Progenitor cell of endocrine pancreas (in vitro differentiated cells): ENCODE measurements around the gene RWDD3. TPM values are rescaled to one million over a fixed set of nuclear protein-coding genes. Genes with fewer than 3 reads are reported as not detected.

Source experiments
- DNase-seq: peaks from one replicate; pipeline ENCODE4 v3.0.0; 2021; ENCODE audit warnings: low spot score; ENCODE audit not compliant: unreplicated experiment
- H3K27ac Mint-ChIP-seq: 2 replicates; pipeline ENCODE4 v1.8.0; 2021; ENCODE audit warnings: mild to moderate bottlenecking, moderate library complexity, mixed read lengths
- H3K27me3 Mint-ChIP-seq: 2 replicates; pipeline ENCODE4 v1.8.0; 2021; ENCODE audit warnings: mixed read lengths
- H3K36me3 Mint-ChIP-seq: 2 replicates; pipeline ENCODE4 v1.8.0; 2022; ENCODE audit warnings: mixed read lengths; ENCODE audit not compliant: insufficient read depth
- H3K4me1 Mint-ChIP-seq: 2 replicates; pipeline ENCODE4 v1.8.0; 2021; ENCODE audit warnings: low read depth, mixed read lengths
- H3K4me3 Mint-ChIP-seq: 2 replicates; pipeline ENCODE4 v1.8.0; 2021; ENCODE audit warnings: low read depth, mild to moderate bottlenecking, moderate library complexity, mixed read lengths
- H3K9me3 Mint-ChIP-seq: 2 replicates; pipeline ENCODE4 v1.8.0; 2021; ENCODE audit warnings: low read depth, mixed read lengths
- CTCF ChIP-seq: fragments of 200-600 bp; sonication (generic); IDR thresholded peaks from one replicate; pipeline ENCODE4 v1.5.0; 2021; ENCODE audit warnings: antibody characterized with exemption, mild to moderate bottlenecking; ENCODE audit not compliant: unreplicated experiment
- total RNA-seq: library from RNA; stranded (reverse); gene quantifications from 2 replicates; pipeline ENCODE4 v1.2.1, GENCODE V29; 2021

The RWDD3 gene
- total RNA-seq, 1 donor from 2014 or later, result 32.2 TPM

DNA sequence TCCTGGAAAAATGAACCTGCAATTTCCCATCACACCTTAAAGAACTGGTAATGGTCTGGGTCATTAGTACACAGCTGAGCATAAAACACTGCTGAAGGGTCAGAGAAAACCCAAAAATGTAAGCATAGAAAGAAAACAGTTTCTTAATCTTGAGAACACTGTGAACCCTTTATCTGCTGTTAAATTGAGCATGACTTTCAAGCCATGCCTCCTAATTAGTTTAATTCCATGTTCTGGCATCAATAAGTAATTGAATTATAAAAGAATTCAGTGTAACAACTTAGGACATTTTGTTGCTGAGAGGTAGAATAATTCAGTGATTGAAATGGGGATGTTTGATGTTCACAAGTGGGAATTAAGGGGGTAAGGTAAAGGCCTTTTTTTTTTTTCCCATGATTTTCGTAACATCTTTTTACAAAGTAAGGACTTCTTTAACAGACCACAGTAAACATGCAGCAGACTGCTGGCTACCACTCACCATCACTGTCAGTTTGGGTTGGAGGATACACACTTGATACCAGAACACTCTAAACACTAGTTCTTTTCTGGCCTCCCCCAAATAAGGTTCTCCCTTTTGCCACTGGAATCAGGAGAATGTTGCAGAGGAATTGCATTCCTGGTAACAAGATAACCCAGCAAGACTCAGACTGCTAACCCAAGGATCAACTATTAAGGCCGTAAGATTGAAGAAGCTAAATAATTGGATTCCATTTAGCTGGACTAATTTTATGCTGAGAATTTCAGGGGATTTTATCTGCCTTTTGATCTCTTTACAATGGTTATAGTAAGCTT is 3.0 kb downstream of the RWDD3 start:
- Mint-ChIP-seq H3K27ac (no peak overlapping the region), H3K4me1 (peaks cover 19% of the 10 kb centered on the region), H3K4me3 (peak overlapping the region; percentile 45), H3K27me3 (no peaks in the 10 kb centered on the region), H3K36me3 (peaks cover 49% of the 10 kb centered on the region), H3K9me3 (peaks cover 19% of the 10 kb centered on the region)
- no peak for DNase-seq
- no peak for TF ChIP-seq CTCF

GRCh38 chr1:95237981-95238703 is 4.1 kb downstream of the RWDD3 start:
- no peaks in the 10 kb centered on the region for H3K27me3 Mint-ChIP-seq
- peaks cover 58% of the 10 kb centered on the region for H3K36me3 Mint-ChIP-seq
- no peak overlapping the region for H3K4me3 Mint-ChIP-seq
- peaks cover 13% of the 10 kb centered on the region for H3K4me1 Mint-ChIP-seq
- no peak for DNase-seq
- H3K9me3 Mint-ChIP-seq, result peaks cover 25% of the 10 kb centered on the region
- no peak for TF ChIP-seq CTCF
- no peak overlapping the region for H3K27ac Mint-ChIP-seq

DNA sequence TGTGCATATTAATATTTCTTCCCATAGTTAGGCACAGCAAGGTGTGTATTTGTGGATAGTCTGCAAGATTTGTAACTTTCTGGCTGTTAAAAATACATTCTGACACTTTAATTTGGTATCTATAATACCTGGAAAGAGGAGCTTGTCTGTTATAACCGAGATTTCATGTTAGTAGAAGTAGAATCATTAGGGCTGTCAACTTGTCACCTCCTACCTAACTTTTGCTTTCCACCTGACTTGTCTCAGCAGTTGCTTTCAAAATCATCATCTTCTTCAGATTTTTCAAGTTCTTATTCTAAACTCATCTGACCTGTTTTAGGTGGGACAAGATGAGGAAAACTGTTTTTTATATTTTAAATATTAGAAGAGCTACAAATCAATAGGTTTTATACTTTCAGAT is 11.0 kb downstream of the RWDD3 start:
- no peaks in the 10 kb centered on the region for H3K27me3 Mint-ChIP-seq
- H3K4me1 Mint-ChIP-seq, result no peaks in the 10 kb centered on the region
- no peak for DNase-seq
- H3K4me3 Mint-ChIP-seq, result no peak overlapping the region
- no peak for TF ChIP-seq CTCF
- H3K36me3 Mint-ChIP-seq, result peaks cover 45% of the 10 kb centered on the region
- no peak overlapping the region for H3K27ac Mint-ChIP-seq
- H3K9me3 Mint-ChIP-seq, result peaks cover 21% of the 10 kb centered on the region

GRCh38 chr1:95246511-95246910 is 12.5 kb downstream of the RWDD3 start:
- no peak for TF ChIP-seq CTCF
- peaks cover 30% of the 10 kb centered on the region for H3K36me3 Mint-ChIP-seq
- DNase-seq, result no peak
- no peaks in the 10 kb centered on the region for H3K27me3 Mint-ChIP-seq
- H3K27ac Mint-ChIP-seq, result no peak overlapping the region
- H3K4me3 Mint-ChIP-seq, result no peak overlapping the region
- peaks cover 10% of the 10 kb centered on the region for H3K9me3 Mint-ChIP-seq
- H3K4me1 Mint-ChIP-seq, result no peaks in the 10 kb centered on the region

- Mint-ChIP-seq H3K4me1 (no peaks in the 10 kb centered on the region), H3K4me3 (no peak overlapping the region), H3K36me3 (peaks cover 28% of the 10 kb centered on the region), H3K27ac (no peak overlapping the region), H3K9me3 (peaks cover 3% of the 10 kb centered on the region), H3K27me3 (no peaks in the 10 kb centered on the region)
- DNase-seq, result no peak
- no peak for TF ChIP-seq CTCF
Measured at GRCh38 chr1:95247607-95248006, 13.6 kb downstream of the RWDD3 start.
